Keratinocyte (primary cell): ENCODE data around the gene SPON1. TPM values are rescaled to one million over a fixed set of nuclear protein-coding genes. Genes with fewer than 3 reads are reported as not detected.

ENCODE experiments used
- DNase-seq: peaks from one replicate; pipeline ENCODE4 v3.0.0-alpha.2; 2011; ENCODE audit warnings: low read depth, missing footprints, low spot score
- FAIRE-seq: peaks from 2 replicates; lab custom pipeline; 2011; peaks lifted over from hg19 to GRCh38; lab: Jason Lieb, UNC
- H2AFZ ChIP-seq: 2 replicates; pipeline ENCODE4 v1.6.0; 2012; ENCODE audit warnings: low read length, control low read depth, inconsistent platforms; ENCODE audit not compliant: control insufficient read depth
- H3K27ac ChIP-seq: 2 replicates; pipeline ENCODE4 v1.5.1; 2011; ENCODE audit warnings: low read length; ENCODE audit not compliant: control insufficient read depth, insufficient read depth
- H3K27me3 ChIP-seq: 3 replicates; pipeline ENCODE4 v1.6.0; 2011; ENCODE audit warnings: low read length; ENCODE audit not compliant: control insufficient read depth, insufficient read depth; ENCODE audit errors: extremely low read depth
- H3K36me3 ChIP-seq, 2 experiments: 2 replicates in 1 of 2; 3 replicates in 1 of 2; pipeline ENCODE4 v1.5.1; 2011; ENCODE audit warnings: low read length in 2 of 2, mild to moderate bottlenecking in 1 of 2; ENCODE audit not compliant: control insufficient read depth in 2 of 2, insufficient read depth in 2 of 2; ENCODE audit errors: extremely low read depth in 1 of 2
- H3K4me1 ChIP-seq: 3 replicates; pipeline ENCODE4 v1.5.1; 2011; ENCODE audit warnings: low read length; ENCODE audit not compliant: control insufficient read depth, insufficient read depth; ENCODE audit errors: extremely low read depth
- H3K4me2 ChIP-seq: 3 replicates; pipeline ENCODE4 v1.6.0; 2011; ENCODE audit warnings: low read depth, low read length; ENCODE audit not compliant: control insufficient read depth, insufficient read depth; ENCODE audit errors: extremely low read depth
- H3K4me3 ChIP-seq, 3 experiments: fragments of 200-600 bp in 1 of 3; sonication (generic) in 1 of 3; 2 replicates in 2 of 3; 3 replicates in 1 of 3; pipeline ENCODE4 v1.5.1; 2011 to 2016; ENCODE audit warnings: low read length in 3 of 3, mild to moderate bottlenecking in 3 of 3, control low read depth in 2 of 3, inconsistent platforms in 1 of 3, low read depth in 1 of 3, mixed read lengths in 1 of 3, mixed run types in 1 of 3, moderate library complexity in 1 of 3; ENCODE audit not compliant: control insufficient read depth in 2 of 3, insufficient read depth in 2 of 3; ENCODE audit errors: extremely low read depth in 1 of 3
- H3K79me2 ChIP-seq: 2 replicates; pipeline ENCODE4 v1.6.0; 2012; ENCODE audit warnings: low read length; ENCODE audit not compliant: control insufficient read depth, insufficient read depth
- H3K9ac ChIP-seq: 3 replicates; pipeline ENCODE4 v1.6.0; 2011; ENCODE audit warnings: low read length; ENCODE audit not compliant: control insufficient read depth, insufficient read depth; ENCODE audit errors: extremely low read depth
- H3K9me1 ChIP-seq: 3 replicates; pipeline ENCODE4 v1.6.0; 2011; ENCODE audit warnings: low read length; ENCODE audit not compliant: control insufficient read depth, insufficient read depth; ENCODE audit errors: extremely low read depth
- H3K9me3 ChIP-seq: 2 replicates; pipeline ENCODE4 v1.5.1; 2012; ENCODE audit warnings: low read depth, low read length; ENCODE audit not compliant: control insufficient read depth
- H4K20me1 ChIP-seq: 3 replicates; pipeline ENCODE4 v1.6.0; 2011; ENCODE audit warnings: low read length; ENCODE audit not compliant: control insufficient read depth, insufficient read depth; ENCODE audit errors: extremely low read depth
- CTCF ChIP-seq, 3 experiments: IDR thresholded peaks in 1 of 3; conservative IDR thresholded peaks in 1 of 3; optimal IDR thresholded peaks in 1 of 3; 2 replicates in 2 of 3; 3 replicates in 1 of 3; pipeline versions ENCODE3 to v1.5.1; 2011; ENCODE audit warnings: low read length in 3 of 3, mild to moderate bottlenecking in 3 of 3, moderate library complexity in 2 of 3, control low read depth in 1 of 3, inconsistent platforms in 1 of 3; ENCODE audit not compliant: insufficient read depth in 2 of 3; ENCODE audit errors: extremely low read depth in 1 of 3
- EZH2 ChIP-seq: IDR thresholded peaks from one replicate; pipeline ENCODE4 v1.6.1; 2012; ENCODE audit warnings: inconsistent platforms, mild to moderate bottlenecking, low read length, moderate library complexity
- dilution Hi-C: fragments of 300-500 bp; cut with MboI; formaldehyde crosslinking; loops from one replicate; pipeline ENCODE4 v1.7.0; 2020; ENCODE audit warnings: low sequenced_read_pairs; ENCODE audit not compliant: extremely low pct_ligation_motif_present
- polyA plus RNA-seq, 5 experiments: library from polyadenylated mRNA; depleted of rRNA in 3 of 5; stranded (reverse) in 3 of 5; stranded (forward) in 1 of 5; unstranded in 1 of 5; fragments of >200 nt; gene quantifications; 1 replicate in 1 of 5; 2 replicates in 3 of 5; 3 replicates in 1 of 5; pipeline versions ENCODE4 v1.2.1 to v1.2.3, GENCODE V29; 2011 to 2012; ENCODE audit warnings: missing spikeins in 2 of 5, low read depth in 1 of 5, low replicate concordance in 1 of 5

Gene SPON1
- polyA plus RNA-seq, 1 donor (not counting 4 experiments of a cell fraction or from before 2014, with no cell fraction given): not detected

- H4K20me1 ChIP-seq: no peaks in the 10 kb centered on the region
- no peak overlapping the region for H2AFZ ChIP-seq
- H3K36me3 ChIP-seq: no peaks in the 10 kb centered on the region
- no peak overlapping the region for H3K27ac ChIP-seq
- FAIRE-seq (no peak), DNase-seq (no peak)
- H3K4me2 ChIP-seq: no peak overlapping the region
- H3K9ac ChIP-seq: no peak overlapping the region
- H3K79me2 ChIP-seq: no peaks in the 10 kb centered on the region
- no peak overlapping the region for H3K4me3 ChIP-seq
- TF ChIP-seq CTCF (optimal IDR thresholded peaks at IDR 0.05 in 1 of 3, IDR thresholded peaks at IDR 0.05 in 1 of 3, conservative IDR thresholded peaks at IDR 0.05 in 1 of 3; ENCODE audit: extremely low read depth in 1 of 3, insufficient read depth in 2 of 3, low read length in 3 of 3) (no peak), EZH2 (no peak)
- no peaks in the 10 kb centered on the region for H3K4me1 ChIP-seq
- no peaks in the 10 kb centered on the region for H3K27me3 ChIP-seq
- H3K9me3 ChIP-seq: no peaks in the 10 kb centered on the region
- dilution Hi-C loops: no loop called here
- no peaks in the 10 kb centered on the region for H3K9me1 ChIP-seq
These were observed 45.0 kb downstream of the SPON1 start for GRCh38 chr11:14007566-14007965.

GRCh38 chr11:14010665-14011064 lies 48.1 kb downstream of the SPON1 start:
- dilution Hi-C loops: no loop called here
- no peaks in the 10 kb centered on the region for H3K27me3 ChIP-seq
- H2AFZ ChIP-seq: no peak overlapping the region
- no peaks in the 10 kb centered on the region for H3K4me1 ChIP-seq
- no peak overlapping the region for H3K27ac ChIP-seq
- H3K9me1 ChIP-seq: no peaks in the 10 kb centered on the region
- no peaks in the 10 kb centered on the region for H3K79me2 ChIP-seq
- TF ChIP-seq EZH2 (no peak), CTCF (optimal IDR thresholded peaks at IDR 0.05 in 1 of 3, IDR thresholded peaks at IDR 0.05 in 1 of 3, conservative IDR thresholded peaks at IDR 0.05 in 1 of 3; ENCODE audit: extremely low read depth in 1 of 3, insufficient read depth in 2 of 3, low read length in 3 of 3) (no peak)
- H3K4me3 ChIP-seq: no peak overlapping the region
- H3K9me3 ChIP-seq: no peaks in the 10 kb centered on the region
- no peak overlapping the region for H3K9ac ChIP-seq
- H3K4me2 ChIP-seq: no peak overlapping the region
- no peaks in the 10 kb centered on the region for H4K20me1 ChIP-seq
- no peaks in the 10 kb centered on the region for H3K36me3 ChIP-seq
- FAIRE-seq (no peak), DNase-seq (no peak)
